Inferior parietal cortex (tissue), 1 donor: ENCODE results near the gene LMBR1.
"Not testable (repeated sequence)": the region's sequence is repeated elsewhere in the genome, so short reads cannot be mapped to it uniquely, and the experiment has no call there.

Experiments used
- DNase-seq: peaks from one replicate; pipeline ENCODE4 v3.0.0-alpha.2; 2016; ENCODE audit errors: extremely low spot score

The LMBR1 gene

DNA sequence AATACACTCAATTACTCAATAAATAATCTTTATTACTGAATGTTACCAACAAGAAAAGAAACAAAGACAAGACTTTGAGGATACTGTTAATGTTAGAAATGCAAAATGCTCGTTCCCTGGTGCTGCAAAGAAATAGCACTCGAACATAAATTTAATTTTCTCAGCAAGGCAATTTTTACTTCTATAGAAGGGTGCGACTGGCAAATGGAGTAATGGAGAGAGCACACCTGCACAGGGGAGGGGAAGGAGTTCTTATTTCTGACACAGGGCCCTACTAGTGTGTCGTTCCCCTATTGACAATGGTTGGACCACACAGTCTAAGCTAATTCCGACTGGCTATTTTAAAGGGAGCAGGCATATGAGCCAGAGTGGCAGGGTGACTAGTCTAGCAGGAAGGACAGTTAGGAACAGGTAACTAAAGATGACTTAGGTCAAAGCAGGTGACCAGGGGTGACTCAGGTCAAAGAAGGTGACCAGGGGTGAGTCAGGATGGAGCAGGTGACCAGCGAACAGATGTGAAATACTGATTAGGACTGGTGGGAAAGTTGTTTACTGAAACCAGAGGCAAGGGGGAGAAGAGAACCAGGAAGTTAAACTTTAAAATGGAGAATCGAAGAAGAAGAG lies 133.3 kb downstream of the LMBR1 start:
- no peak for DNase-seq

DNA sequence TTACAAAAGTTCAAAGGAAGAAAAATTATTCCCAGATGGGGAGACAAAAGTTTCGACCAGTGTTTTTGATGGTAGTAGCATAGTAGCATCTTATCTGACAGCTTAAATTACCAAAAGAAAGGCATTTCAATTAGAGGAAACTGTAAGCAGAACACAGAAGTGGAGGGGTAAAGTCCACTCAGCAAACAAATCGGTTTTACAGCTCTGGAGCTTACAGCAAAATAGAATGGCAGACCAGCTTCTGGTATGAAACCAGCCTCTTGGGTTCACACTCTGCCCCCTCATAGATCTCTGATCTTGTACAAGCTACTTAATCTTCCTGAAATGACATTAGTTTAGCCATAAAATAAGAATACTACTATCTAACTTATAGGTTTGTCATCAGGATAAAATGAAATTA lies 133.8 kb downstream of the LMBR1 start:
- no peak for DNase-seq

DNA sequence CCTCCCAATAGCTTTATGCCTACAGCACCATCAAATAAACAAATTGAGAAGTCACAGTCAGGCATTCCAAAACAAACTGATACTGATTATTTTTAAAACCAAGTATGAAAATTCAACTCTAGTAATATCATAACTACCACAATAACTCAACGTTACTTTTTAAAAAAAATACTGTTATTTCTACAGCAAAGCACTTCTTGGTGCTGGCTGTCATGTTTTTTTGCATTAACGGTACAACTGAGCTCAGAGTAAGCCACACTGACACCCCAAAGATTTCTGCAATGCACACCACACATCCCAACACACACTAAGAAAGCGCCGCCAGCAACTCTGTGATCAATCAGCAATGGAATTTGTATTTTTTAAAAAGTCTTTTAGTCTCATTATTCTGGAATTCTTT lies 138.8 kb downstream of the LMBR1 start:
- DNase-seq = no peak

DNA sequence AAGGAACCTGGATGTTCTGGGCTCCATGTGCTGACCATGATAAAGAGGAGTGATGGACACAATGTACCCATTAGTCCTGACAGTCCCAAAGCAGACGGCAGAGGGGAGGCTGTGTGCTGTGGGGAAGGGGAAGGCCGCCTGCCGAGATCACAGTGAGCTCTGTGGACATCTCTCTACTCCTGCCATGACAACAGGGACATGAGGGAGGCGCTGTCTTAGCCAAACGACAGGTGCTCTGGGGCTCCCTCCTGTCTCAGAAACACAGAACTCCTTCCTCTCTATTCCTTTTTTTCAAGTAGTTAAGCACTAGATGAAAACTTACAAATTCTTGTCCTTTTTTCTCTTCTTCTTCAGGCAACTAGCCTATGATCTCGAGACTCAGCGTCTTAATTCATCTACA lies 139.4 kb downstream of the LMBR1 start:
- DNase-seq = no peak

DNA sequence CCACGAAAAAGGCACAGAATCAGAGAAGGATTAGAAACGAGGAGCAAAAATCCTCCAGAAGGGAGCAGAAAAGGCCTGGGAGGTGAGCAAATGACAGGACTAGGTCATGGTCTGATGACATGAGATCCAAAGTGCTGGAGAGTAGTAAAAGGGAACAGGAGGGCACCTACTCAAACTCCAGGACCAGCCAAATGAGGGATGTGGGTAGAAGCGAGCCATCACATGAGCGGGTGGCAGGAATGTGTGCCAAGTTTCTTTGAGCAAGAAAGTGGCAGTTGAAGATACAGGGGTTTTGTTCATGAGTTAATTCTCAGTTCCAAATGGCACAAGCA lies 139.8 kb downstream of the LMBR1 start:
- DNase-seq = no peak

DNA sequence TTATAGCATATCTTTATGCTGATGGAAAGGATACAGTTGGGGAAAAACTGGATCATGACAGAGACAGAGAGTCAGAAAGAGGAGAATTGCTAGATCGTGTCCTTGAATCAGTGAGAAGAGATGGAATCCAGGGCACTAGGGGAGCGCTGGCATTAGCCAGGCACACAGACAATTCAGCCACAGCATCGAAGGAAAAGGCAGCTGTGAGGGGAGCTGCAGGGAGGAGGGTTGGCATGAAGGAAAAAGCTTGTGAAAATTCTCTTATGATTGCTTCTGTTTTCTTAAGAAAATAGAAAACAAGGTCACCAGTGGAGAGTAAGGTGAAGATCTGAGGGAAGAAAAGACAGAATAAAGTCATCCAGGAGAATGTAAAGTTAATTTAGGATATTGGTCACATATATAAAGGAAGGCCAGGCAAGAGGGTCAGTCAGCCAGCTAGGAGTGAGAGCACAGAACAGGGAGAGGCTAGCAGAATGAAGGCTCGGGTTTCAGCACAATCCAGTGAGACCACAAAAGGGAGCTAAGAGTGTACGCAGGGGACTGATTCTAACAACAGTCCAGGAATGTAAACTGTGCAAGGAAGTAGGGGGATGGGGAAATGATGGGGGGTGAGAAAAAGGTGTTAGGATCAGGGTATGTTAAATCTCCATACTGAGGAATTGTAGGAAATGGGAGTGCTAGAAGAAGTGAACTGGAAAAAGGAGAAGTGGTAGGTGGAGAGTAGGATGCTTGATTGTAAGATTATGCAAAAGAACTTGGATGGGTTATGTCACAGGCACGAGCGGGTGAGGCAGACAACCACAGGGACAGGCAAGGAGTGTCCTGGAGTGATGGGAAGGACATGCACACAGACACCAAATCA lies 140.4 kb downstream of the LMBR1 start:
- DNase-seq = no peak

DNA sequence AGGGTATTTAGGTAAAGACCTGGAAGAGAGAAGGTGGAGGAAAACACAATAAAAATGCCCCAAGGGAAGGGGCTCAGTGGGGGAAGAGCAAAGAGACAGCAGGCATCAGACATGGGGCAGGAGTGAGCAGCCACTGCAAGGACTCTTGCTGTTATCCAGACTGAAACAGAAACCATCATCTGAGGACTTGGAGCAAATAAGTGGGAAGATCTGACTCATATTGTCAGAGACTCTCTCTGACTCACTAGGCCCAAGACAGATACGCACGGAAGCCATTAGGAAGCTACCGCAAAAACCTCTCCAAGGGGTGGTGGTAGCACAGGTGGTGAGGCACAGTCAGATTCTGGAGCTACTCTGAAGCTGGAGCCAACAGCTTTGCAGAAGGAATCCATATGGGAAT lies 141.7 kb downstream of the LMBR1 start:
- peak; percentile 17 for DNase-seq

DNA sequence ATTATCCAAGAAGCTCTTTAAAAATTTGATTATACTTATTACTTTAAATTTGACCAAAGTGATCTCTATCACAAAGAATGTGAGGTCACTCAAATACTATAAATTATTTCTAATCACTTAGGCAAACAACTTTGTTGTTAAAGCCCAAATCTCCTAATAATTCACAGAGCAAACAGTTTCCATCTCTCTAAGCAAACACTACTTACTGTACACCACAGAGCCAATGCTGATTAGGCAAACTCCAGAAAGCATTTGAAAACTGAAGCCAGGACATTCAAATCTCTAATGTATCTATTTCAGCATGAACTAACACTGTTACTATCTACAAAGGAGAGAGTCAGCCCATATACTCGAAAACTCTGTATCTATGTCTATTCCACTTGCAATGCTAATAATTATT lies 145.3 kb downstream of the LMBR1 start:
- DNase-seq = no peak

DNA sequence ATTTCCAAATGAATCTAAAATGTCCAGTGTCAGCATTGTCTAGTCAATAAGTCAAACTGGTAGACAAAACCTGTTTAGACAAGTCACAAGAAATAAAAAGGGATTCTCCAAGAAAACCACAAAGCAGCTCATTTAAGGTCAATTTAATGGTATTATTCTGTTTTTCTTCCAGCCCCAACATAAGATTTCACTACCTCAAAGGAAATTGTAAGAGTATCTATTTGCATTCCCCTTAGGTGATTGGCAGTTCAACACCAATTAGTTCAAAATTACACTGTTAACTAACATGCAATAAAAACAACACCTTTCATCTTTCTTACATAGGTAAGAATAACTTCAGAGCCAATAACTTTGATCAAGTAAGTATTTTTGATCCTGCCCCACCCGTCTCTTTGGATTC lies 146.1 kb downstream of the LMBR1 start:
- no peak for DNase-seq

DNA sequence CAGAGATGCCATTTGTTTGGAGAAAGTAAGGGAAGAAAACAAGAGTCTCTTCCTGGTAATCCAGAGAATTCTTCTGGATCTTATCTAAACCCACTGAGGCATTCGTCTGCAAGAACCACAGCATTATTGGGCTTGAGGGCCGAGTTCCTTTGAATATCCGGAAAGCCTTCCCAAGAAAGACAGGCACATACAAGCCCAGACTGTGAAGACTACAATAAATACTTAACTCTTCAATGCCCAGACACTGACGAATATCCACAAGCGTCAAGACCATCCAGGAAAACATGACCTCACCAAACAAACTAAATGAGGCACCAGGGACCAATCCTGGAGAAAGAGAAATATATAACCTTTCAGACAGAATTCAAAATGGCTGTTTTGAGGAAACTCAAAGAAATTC lies 153.4 kb downstream of the LMBR1 start:
- DNase-seq = no peak

DNA sequence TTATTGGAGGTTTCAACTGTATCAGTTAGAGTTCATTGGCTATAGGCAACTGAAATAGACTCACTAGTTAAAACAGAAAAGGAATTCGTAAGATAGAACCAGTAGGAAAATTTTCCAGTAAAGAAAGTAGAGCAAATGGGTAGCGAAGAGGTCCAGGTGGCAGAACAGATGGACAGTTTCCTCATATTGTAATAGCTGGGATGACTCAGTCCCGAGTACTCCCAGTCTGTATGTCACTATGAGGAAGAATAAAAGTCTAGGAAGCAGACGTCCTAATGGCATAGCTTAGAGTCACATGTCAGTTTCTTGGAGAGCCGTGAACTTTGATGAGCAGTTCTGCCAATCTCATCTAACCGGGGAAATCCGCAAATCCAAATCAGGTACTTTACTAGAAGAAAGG lies 157.1 kb downstream of the LMBR1 start:
- DNase-seq = no peak

DNA sequence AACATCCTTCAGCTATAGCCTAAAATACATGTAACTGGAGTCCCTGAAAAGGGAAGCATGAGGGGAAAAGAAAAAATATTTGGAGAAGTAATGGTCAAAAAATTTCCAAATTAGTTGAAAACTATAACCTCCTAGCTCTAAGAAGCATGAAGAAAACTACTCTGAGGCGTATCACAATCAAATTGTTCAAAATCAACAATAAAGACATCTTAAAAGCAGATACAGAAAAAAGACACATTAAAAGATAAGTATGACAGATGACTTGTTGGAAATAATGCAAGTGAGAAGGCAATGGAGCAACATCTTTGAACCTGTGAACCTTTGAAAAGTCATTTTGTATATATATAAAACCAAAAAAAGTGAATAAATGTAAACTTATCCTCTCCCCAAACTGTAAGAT lies 159.3 kb downstream of the LMBR1 start:
- no peak for DNase-seq

DNA sequence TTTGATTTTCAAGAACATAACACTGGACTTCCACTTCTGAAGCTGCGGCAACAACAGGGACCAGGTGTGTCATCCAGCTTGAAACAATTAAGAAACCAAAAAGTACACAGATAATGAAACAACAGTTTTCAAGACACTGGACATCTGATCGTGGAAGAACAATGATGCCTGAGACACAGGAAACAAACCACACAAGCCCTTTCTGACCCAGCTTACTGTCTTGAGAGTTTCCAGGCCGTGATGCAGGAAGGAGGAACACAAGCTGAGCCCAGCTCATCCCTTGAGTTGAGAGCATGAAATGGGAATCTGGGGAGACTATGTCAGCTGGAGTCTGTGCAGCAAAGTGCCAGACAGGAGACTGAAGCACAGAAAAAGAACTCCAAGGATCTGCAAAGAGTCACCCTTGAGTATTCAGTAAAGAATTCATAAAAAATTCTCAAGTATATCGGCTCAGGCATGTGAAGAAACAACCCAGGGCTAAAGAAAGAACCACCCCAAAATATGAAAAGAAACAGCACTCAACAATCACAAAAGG lies 160.8 kb downstream of the LMBR1 start:
- no peak for DNase-seq

DNA sequence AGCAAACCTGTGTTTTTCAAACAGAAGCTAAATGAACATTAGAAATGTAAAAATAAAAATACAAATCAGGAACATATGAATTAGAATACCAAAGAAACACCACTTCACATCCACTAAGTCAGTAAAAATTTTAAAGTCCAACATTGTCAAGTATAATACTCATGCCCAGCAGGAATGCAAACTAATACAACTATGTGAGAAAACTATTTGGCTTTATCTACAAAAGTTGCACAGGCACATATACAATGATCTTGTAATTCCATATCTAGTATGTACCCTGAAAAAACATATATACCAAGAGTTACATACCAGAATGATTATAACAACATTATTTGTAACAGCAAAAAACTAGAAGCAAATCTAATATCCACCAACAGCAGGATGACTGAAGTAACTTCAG lies 161.3 kb downstream of the LMBR1 start:
- DNase-seq = no peak

DNA sequence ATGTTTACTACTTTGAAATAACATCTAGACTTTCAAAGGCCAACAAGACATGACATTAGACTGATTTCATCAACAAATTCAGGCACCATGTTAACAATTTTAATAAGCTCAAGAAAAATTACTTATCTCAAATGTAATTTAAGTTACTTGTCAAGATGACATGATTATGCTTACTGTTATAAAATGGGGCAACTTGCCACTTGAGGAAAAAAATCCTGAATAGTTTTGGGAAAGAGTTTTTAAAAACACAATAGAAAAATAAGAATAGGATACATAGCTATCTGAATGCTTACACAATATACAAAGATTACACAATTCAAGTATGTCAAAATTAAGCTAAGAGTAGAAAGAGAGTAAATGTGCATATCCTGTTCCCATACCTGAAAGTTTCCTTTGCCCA lies 167.0 kb downstream of the LMBR1 start:
- no peak for DNase-seq

DNA sequence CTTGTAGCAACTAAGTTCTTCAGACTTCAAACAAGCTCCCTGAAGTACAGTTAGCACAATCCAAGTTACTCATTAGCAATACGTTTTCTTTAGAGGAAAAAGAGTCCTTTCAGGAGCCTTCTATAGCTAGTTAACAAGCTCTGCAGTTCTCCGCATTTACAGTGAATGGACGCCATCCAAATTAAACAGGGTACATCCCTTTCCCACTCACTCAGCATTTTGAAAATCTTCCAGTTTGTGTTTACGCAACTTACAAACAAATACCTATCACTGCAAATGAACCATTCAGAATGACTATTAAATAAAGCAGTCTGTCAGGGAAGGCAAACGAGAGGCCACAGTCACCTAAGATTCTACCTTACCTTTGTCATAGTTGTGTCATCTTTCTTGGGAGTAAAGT lies 167.9 kb downstream of the LMBR1 start:
- DNase-seq = no peak

DNA sequence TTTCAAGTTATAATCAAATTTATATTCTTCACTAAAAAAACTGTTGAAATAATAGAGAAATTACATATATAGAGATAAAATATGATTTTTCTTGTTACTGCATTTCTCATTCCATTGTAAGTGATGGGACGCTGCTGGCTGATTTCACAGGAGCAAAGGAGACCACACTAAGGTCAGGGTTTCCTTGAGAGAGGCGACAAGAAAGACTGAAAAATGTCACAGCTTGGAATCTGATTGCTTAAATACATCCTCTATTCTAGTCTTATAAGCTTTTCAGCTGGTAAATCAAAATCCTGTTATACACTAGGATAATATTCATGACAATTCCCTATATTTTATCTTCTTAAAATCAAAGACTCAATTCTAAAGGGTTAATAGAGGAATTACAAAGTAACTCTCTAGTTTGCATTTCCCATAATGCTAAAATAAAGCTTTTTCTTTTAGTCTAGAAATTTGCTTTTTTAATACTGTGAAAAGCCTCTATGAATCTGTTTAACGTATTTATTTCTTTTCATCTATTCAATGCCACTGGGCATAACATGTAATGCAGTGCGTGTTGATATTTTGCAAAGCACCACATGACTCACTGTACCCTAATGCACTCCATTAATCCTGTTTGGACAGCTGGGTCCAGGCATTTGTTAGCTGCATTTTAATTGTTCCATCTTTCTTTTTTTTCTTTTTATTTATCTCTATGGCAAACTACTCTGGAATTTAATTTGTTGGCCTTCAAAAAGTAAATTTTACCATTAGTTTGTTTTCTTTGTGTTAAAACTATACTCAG lies 170.7 kb downstream of the LMBR1 start:
- no peak for DNase-seq

DNA sequence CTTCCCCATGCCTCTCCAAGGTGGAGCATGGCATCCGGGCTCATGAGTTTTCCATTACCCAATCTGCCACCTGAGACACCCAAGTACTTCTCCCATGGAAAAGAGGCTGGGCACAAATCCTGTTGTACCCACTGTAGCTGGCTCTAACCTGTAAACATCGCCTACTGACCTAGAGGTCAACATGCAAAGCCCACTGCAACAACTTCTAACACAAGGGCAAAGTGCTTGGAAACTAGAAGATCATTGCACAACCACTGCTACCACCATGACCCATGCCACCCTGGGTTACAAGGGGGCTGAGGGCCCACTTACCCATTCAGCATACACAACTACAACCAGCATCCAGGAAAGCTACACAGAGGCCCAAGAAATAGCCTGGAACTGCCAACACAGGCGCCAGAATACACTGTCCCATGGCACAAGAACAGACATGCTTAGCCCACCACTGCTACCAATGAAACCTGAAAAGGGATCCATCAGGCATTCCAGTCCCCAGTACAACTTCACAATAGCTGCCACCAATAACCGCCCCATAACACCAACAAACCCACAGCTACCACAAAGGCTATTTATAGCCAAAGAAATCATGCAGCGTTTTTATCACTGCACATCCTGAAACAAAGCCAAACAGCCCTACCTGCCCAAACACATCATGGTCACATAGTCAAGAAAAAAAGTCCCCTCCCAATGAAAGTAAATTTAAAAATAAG lies 189.1 kb downstream of the LMBR1 start:
- DNase-seq = no peak

DNA sequence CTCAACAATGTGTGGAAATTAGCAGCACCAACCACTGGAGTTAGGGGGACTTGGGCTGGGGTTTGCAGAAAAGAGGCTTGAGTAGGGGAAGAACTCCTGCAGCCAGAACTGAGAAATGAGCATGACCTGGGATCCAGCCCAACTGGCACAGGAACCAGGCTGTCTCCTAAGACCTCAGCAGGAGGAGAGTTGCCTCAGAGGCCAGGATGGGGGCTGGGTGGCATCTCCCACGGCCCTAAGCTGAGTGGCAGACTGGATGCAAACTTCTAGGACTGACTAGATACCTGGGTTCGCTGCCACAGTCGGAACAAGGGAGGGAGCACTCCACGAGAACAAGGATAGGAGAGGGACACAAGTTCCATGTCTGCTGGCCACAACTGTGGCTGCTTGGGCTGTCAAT lies 189.8 kb downstream of the LMBR1 start:
- DNase-seq = no peak

DNA sequence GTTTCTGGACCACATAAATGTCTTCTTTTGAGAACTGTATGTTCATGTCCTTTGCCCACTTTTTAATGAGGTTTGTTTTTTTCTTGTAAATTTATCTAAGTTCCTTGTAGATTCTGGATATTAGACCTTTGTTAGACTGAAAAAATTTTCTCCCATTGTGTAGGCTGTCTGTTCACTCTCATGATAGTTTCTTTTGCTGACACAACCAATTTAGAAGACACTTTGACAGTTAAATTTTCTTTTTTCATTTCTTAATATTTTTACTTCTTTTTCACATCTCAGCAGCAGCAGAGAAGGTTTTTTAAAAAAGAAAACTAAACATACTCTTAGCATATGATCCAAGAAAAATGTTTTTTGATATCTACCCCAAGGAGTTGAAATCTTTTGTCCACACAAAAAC lies 190.6 kb downstream of the LMBR1 start:
- DNase-seq = no peak

DNA sequence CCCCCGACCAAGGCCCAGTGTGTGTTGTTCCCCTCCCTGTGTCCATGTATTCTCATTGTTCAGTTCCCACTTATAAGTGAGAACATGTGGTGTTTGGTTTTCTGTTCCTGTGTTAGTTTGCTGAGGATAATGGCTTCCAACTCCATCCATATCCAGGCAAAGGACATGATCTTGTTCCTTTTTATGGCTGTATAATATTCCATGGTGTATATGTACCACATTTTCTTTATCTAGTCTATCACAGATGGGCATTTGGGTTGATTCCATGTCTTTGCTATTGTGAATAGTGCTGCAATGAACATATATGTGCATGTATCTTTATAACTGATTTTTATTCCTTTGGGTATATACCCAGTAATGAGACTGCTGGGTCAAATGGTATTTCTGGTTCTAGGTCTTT lies 191.2 kb downstream of the LMBR1 start:
- not testable (repeated sequence) for DNase-seq

DNA sequence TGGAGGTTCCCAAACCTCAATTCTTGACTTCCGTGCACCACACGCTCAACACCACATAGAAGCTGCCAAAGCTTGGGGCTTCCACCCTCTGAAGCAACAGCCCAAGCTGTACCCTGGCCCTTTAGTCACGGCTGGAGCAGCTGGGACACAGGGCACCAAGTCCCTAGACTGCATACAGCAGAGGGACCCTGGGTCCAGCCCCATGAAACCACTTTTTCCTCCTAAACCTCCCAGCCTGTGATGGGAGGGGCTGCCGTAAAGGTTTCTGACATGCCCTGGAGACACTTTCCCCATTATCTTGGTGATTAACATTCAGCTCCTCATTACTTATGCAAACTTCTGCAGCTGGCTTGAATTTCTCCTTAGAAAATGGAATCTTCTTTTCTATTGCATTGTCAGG lies 194.5 kb downstream of the LMBR1 start:
- DNase-seq = not testable (repeated sequence)
